ENCODE measurements around the gene RTCA.

RTCA gene

GRCh38 chr1:100267284-100267683 is 1.3 kb downstream of the RTCA start:
- ChIA-PET POLR2A (interaction anchor here (2.4 kb wide), 1 partner anchor 18 kb away, joined by 13 read pairs; the partner anchor contains the start of gene DBT), CTCF (interaction anchor here (1.3 to 2.6 kb wide), 4 partner anchors 16 to 119 kb away, joined by 3 to 6 read pairs (median 4); partner anchors contain the start of gene DBT)
- no peak for DNase-seq (ENCODE audit: extremely low spot score)
- TF ChIP-seq CTCF (IDR thresholded peaks at IDR 0.05; ENCODE audit: control extremely low read depth, extremely low read depth, low read depth, missing control alignments) = no peak

DNA sequence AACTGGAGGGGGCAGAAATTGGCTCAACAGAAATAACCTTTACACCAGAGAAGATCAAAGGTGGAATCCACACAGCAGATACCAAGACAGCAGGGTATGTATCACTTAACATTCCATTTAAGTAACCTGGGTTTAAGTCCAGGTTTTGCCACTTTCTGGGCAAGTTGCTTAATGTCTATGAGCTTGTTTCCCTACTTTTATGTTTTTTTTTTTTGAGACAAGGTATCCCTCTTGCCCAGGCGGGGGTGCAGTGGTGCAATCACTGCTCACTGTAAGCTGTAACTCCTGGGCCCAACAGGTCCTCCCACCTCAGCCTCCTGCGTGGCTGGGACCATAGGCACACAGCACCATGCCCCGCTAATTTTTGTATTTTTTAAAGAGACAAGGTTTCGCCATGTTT is 2.2 kb downstream of the RTCA start:
- DNase-seq (ENCODE audit: extremely low spot score) = no peak
- ChIA-PET POLR2A (no interaction called here), CTCF (interaction anchor here (0.9 to 1.9 kb wide), 2 partner anchors 83 to 90 kb away, joined by 3 to 4 read pairs; no protein-coding TSS in a partner anchor)
- no peak for TF ChIP-seq CTCF (IDR thresholded peaks at IDR 0.05; ENCODE audit: control extremely low read depth, extremely low read depth, low read depth, missing control alignments)

DNA sequence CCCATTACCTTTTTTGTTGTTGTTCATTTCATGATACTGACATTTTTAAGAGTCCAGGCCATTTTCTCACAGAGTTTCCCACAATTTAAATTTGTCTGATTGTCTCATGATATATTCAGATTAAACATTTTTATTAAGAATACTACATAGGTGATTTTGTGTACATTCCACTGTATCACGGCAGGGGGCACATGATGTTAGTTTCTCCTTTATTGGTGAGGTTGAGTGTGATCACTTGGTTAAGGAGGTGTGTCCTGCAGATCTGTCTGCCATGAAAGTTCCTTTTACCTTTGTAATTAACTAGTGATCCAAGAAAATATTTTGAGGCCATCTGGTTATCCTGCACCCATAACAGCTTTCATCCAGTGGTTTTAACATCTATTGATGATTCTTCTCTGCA is 11.8 kb downstream of the RTCA start:
- no peak for TF ChIP-seq CTCF (IDR thresholded peaks at IDR 0.05; ENCODE audit: control extremely low read depth, extremely low read depth, low read depth, missing control alignments)
- ChIA-PET CTCF (no interaction called here), POLR2A (no interaction called here)
- DNase-seq (ENCODE audit: extremely low spot score) = no peak

DNA sequence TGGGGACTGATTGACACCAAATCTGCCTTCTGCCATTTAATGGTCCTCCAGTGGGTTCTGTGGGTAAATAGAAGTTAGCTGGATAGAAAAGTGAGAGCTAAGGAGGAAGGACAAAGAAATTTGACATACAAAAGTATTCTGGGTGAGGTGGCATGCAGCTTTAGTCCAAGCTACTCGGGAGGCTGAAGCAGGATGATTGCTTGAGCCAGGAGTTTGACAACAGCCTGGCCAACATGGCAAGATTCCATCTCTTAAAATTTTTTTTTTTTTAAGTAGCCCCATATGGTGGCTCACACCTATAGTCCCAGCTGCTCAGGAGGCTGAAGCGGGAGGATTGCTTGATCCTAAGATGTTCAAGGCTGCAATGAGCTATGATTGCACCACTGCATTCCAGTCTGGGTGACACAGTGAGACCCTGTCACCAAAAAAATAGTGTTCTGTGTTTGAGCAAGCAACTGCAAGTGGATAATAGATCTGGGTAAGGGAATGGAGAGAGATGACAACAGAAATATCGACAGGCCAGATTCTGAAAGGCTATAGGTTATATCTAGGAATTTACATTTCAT is 13.4 kb downstream of the RTCA start:
- DNase-seq (ENCODE audit: extremely low spot score) = no peak
- POLR2A ChIA-PET = no interaction called here
- CTCF ChIA-PET = interaction anchor here (1.3 to 1.8 kb wide), 2 partner anchors 14 to 180 kb away, joined by 4 to 5 read pairs; partner anchors contain the start of gene RTCA
- TF ChIP-seq CTCF (IDR thresholded peaks at IDR 0.05; ENCODE audit: control extremely low read depth, extremely low read depth, low read depth, missing control alignments) = no peak

DNA sequence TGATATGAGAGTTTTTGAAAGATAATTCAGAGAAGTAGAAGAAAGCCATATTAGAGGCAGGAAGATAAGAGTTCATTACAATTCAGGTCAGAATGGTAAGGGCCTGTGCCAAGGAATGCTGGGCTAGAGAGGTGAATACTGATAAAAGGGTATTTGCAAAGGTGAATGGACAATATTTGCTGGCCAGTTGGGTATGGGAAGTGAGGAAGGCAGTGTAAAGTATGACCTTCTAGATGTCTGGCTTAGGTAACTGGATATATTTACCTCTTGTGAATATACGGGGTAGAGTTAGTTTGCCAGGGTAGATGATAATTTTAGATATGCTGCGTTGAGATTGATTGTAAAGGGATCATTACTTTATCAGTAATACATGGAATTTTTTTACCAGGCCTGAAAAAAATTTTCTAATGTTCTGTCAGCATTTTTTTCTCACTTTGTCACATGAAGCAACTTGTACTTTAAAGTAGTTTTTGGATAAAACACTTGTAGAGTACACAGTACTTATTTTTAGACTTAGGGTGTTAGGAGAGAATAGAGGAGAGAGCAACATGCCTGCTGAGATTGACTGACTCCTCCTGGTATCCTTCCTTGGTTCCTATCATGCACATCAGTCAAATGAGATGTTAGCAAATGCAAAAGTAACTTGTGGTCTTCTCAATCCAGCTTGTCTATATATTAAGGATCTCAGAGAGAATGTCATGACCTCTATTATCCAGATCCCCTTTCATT is 14.1 kb downstream of the RTCA start:
- ChIA-PET CTCF (interaction anchor here (1.3 to 1.8 kb wide), 2 partner anchors 15 to 179 kb away, joined by 4 to 5 read pairs; partner anchors contain the start of gene RTCA), POLR2A (no interaction called here)
- TF ChIP-seq CTCF (IDR thresholded peaks at IDR 0.05; ENCODE audit: control extremely low read depth, extremely low read depth, low read depth, missing control alignments) = no peak
- no peak for DNase-seq (ENCODE audit: extremely low spot score)

DNA sequence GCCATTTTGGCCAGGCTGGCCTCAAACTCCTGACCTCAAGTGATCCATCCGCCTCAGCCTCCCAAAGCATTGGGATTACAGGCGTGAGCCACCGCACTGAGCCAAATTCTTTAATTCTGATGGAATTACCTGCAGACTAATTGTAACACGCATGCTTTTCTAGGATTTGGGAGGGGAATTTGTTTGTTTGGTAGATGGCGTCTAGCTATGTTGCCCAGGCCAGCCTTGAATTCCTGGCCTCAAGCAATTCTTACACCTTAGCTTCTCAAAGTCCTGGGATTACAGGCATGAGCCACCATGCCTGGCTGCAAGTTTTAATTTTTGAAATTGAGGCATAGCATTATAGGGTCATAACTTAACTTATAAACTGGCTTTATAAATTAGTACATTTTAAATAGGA is 18.6 kb downstream of the RTCA start:
- ChIA-PET CTCF (no interaction called here), POLR2A (no interaction called here)
- no peak for DNase-seq (ENCODE audit: extremely low spot score)
- TF ChIP-seq CTCF (IDR thresholded peaks at IDR 0.05; ENCODE audit: control extremely low read depth, extremely low read depth, low read depth, missing control alignments) = no peak

Data from GM10248 (cell line).